Body of pancreas (tissue), 4 donors: Measurements from ENCODE around the gene STX3. TPM values are rescaled to one million over a fixed set of nuclear protein-coding genes. Genes with fewer than 3 reads are reported as not detected.

Experiments used
- ATAC-seq: fragments of 150-250 bp; one replicate; pipeline ENCODE4 v1.9.1; 2016
- DNase-seq, 4 donors: peaks; one replicate each; pipeline ENCODE4 v3.0.0-alpha.2; 2019
- H3K27ac ChIP-seq, 4 donors: fragments of 200-600 bp; sonication (generic); 1 replicate in 3 of 4; 2 replicates in 1 of 4; pipeline versions ENCODE4 v1.5.1 to v1.6.1; 2016 to 2019; ENCODE audit warnings: mild to moderate bottlenecking in 1 of 4, mixed read lengths in 1 of 4, moderate library complexity in 1 of 4
- H3K27me3 ChIP-seq, 2 donors: fragments of 200-600 bp; sonication (generic); one replicate each; pipeline ENCODE4 v1.6.0; 2016; ENCODE audit warnings: mild to moderate bottlenecking in 1 of 2
- H3K36me3 ChIP-seq, 2 donors: fragments of 200-600 bp; sonication (generic); replicated peaks in 1 of 2; 2 replicates each; pipeline ENCODE4 v1.5.1; 2016; ENCODE audit warnings: low read depth in 2 of 2; ENCODE audit not compliant: insufficient read depth in 1 of 2
- H3K4me1 ChIP-seq: fragments of 200-600 bp; sonication (generic); one replicate; pipeline ENCODE4 v1.6.0; 2016
- H3K4me3 ChIP-seq, 2 donors: fragments of 200-600 bp; sonication (generic); 1 replicate in 1 of 2; 2 replicates in 1 of 2; pipeline ENCODE4 v1.5.1; 2016 to 2019
- H3K9me3 ChIP-seq, 3 donors: fragments of 200-600 bp; sonication (generic); 1 replicate in 2 of 3; 2 replicates in 1 of 3; pipeline ENCODE4 v1.5.1; 2016
- POLR2A ChIP-seq, 3 donors: fragments of 450-650 bp; IDR thresholded peaks; one replicate each; pipeline ENCODE4 v1.6.1; 2016; ENCODE audit warnings: antibody characterized with exemption in 3 of 3, mild to moderate bottlenecking in 2 of 3
- WGBS, 2 donors: methylation state at CpG; one replicate each; pipeline ENCODE4 v1.1.5; 2017; 5-methylcytosine and 5-hydroxymethylcytosine counted together
- intact Hi-C: fragments of 100-400 bp; cut with DNase I; formaldehyde crosslinking; loops from one replicate; pipeline ENCODE4 v1.15.1; 2023
- total RNA-seq, 2 donors: library from RNA; depleted of rRNA; stranded (reverse); fragments of >200 nt; gene quantifications; one replicate each; pipeline ENCODE4 v1.1.0, GENCODE V29; 2016
- TF ChIP-seq, protein P1 (sequence below), 7 experiments: fragments of 450-650 bp in 4 of 7; fragments of 200-600 bp in 3 of 7; sonication (generic) in 3 of 7; IDR thresholded peaks; one replicate each; pipeline ENCODE4 v1.5.1; 2016 to 2019; ENCODE audit warnings: antibody characterized with exemption in 7 of 7

The STX3 gene
- total RNA-seq, 2 donors from 2014 or later, result 31.6 to 56.7 TPM

DNA sequence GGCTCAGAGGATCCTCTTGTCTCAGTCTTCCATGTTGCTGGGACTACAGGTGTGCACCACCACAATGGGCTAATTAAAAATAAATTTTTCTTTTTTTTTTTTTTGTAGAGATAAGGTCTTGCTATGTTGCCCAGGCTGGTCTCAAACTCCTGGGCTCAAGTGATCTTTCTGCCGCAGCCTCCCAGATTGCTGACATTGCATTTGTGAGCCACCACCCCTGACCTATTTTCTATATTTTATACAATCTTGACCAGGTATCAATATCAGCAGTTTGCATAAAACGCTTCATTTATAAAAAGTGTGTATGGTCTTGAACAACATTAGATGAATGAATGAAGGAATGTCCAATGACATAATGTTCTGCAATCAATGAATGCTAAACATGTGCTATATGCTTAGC is 9.1 kb upstream of the STX3 start:
- H3K4me1 ChIP-seq, result no peaks in the 10 kb centered on the region
- H3K36me3 ChIP-seq, result no peaks in the 10 kb centered on the region
- H3K27ac ChIP-seq, result no peak overlapping the region
- DNase-seq (no peak), ATAC-seq (no peak)
- 69 to 75% methylated on average over 2 of the region's 2 CpGs for WGBS, 2 donors
- no peaks in the 10 kb centered on the region for H3K27me3 ChIP-seq
- H3K4me3 ChIP-seq, result no peak overlapping the region
- H3K9me3 ChIP-seq, result no peaks in the 10 kb centered on the region
- intact Hi-C loops, result no loop called here
- TF ChIP-seq, protein P1, sequence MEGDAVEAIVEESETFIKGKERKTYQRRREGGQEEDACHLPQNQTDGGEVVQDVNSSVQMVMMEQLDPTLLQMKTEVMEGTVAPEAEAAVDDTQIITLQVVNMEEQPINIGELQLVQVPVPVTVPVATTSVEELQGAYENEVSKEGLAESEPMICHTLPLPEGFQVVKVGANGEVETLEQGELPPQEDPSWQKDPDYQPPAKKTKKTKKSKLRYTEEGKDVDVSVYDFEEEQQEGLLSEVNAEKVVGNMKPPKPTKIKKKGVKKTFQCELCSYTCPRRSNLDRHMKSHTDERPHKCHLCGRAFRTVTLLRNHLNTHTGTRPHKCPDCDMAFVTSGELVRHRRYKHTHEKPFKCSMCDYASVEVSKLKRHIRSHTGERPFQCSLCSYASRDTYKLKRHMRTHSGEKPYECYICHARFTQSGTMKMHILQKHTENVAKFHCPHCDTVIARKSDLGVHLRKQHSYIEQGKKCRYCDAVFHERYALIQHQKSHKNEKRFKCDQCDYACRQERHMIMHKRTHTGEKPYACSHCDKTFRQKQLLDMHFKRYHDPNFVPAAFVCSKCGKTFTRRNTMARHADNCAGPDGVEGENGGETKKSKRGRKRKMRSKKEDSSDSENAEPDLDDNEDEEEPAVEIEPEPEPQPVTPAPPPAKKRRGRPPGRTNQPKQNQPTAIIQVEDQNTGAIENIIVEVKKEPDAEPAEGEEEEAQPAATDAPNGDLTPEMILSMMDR (IDR thresholded peaks at IDR 0.05), result no peak
- TF ChIP-seq POLR2A (IDR thresholded peaks at IDR 0.05), result no peak

DNA sequence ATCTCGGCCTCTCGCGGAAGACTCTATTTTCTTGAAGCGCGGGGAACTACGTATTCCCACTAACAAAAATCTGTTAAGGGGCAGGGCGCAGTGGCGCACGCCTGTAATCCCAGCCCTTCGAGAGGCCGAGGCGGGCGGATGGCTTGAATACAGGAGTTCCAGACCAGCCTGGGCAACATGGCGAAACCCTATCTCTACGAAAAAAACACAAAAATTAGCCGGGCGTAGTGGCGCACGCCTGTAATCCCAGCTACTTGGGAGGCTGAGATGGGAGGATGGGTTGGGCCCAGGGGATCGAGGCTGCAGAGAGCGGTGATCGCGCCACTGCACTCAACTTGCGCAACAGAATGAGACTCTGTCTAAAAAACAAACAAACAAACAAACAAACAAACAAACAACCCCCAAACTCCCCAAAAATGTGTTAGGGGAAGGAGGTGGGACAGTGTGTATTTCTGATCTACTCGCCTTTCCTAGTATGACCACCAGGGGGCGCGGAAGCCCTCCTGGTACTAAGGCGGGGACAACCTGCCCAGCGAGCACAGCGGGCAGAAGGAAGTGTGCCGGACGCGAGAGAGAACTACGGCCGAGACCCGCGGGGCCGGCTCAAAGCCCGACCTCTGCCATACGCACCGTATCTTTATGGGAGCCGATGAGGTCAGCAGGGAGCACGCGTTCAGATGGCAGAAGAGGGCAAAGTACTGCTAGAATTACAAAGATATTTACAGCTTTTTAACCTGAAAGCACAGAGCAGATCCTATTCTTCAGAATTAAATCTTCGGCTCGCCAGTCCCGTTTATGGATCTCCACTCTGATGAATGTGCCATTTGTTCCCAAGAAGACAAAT is 1.3 kb upstream of the STX3 start:
- TF ChIP-seq, protein P1 (IDR thresholded peaks at IDR 0.05), result peak; percentile 90 to 97 (median 91)
- peak in 1 of 3 donors; percentile 12 for TF ChIP-seq POLR2A (IDR thresholded peaks at IDR 0.05)
- H3K4me3 ChIP-seq, result peak overlapping the region; percentile 53 to 81
- no peaks in the 10 kb centered on the region for H3K9me3 ChIP-seq
- no peaks in the 10 kb centered on the region for H3K27me3 ChIP-seq
- DNase-seq (peak; percentile 86 to 92 (median 88)), ATAC-seq (peak; percentile 62)
- intact Hi-C loops, result loop anchor here (5.0 kb wide), 1 partner anchor 48 kb away; no protein-coding TSS in a partner anchor
- 25 to 30% methylated on average over 37 to 47 of the region's 47 CpGs for WGBS, 2 donors
- H3K4me1 ChIP-seq, result peaks cover 31% of the 10 kb centered on the region
- H3K27ac ChIP-seq, result peak overlapping the region; percentile 96 to 98 (median 98)
- no peaks in the 10 kb centered on the region for H3K36me3 ChIP-seq

DNA sequence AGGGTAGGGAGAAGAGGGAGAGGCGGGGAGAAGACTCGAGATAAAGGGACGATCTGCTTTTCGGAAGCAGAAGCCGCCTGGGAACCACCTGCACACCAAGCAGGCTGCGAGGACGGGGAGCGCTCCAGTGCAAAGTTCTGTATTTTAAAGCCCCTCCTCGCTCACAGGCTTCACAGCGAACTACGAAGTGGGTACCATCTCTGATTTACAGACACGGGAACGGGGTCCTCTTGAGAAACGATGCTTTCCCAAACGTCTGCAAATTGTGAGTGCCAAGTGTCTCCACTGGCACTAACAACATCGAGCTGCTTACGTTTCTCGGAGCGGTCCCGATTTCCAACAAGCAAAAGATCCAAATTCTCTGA is 700 bp upstream of the STX3 start:
- Histone ChIP-seq H3K36me3 (no peaks in the 10 kb centered on the region), H3K27me3 (no peaks in the 10 kb centered on the region)

DNA sequence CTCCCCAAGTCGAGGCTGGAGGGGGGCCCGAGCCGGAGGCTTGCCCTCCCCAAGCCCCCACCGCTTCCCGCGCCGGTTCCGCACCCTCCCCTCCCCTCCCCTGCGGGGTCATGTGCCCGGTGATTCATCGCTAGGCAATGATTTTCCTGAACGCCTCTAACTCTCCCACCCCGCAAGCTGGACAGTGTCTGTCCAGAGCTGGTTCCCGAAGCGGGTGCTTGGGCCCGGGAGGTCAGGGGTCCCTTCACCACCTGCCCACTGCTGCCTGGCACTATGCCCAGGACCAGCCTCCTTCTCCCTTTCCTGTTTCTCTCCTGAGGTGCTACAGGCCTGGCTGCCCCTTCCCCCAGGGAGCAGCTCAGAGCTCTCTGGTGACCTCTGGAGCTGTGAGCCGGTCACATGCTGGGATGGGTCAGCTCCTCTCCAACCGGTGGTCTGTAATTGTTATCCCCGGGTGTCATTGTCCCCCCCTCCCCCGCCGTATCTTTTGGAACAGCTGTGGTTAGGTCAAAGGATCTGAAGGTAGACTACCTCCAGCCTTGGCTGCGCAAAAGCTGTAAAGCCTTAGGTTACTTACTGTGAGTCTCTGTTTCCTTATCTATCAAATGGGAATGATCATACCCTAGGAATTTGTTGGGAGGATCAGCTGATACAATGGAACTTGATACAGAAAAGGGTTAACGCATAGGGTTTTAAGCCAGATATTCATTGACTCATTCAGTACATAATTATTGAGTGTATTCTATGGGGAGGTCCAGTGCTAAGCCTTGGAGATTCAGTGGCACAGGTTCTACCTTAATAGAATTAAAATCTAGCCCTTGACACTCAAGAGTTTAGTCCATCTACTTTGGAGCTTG is 753 bp downstream of the STX3 start:
- ATAC-seq (peak; percentile 82), DNase-seq (peak; percentile 80 to 85 (median 82))
- peaks cover 42% of the 10 kb centered on the region for H3K4me1 ChIP-seq
- H3K27ac ChIP-seq, result peak overlapping the region; percentile 96 to 98 (median 98)
- no peaks in the 10 kb centered on the region for H3K27me3 ChIP-seq
- no peaks in the 10 kb centered on the region for H3K9me3 ChIP-seq
- no peaks in the 10 kb centered on the region for H3K36me3 ChIP-seq
- intact Hi-C loops, result no loop called here
- 2 to 3% methylated on average over 7 to 19 of the region's 23 CpGs for WGBS, 2 donors
- TF ChIP-seq, protein P1 (IDR thresholded peaks at IDR 0.05), result no peak
- peak in 2 of 3 donors; percentile 53 to 70 for TF ChIP-seq POLR2A (IDR thresholded peaks at IDR 0.05)
- peak overlapping the region; percentile 53 to 81 for H3K4me3 ChIP-seq

More for the DNA sequence above, 700 bp upstream of the STX3 start:
- WGBS, 2 donors, result 0 to 1% methylated on average over 20 of the region's 20 CpGs
- peak overlapping the region; percentile 53 to 81 for H3K4me3 ChIP-seq
- no peaks in the 10 kb centered on the region for H3K9me3 ChIP-seq
- DNase-seq, result peak in 3 of 4 donors; percentile 26 to 34 (median 31)
- H3K27ac ChIP-seq, result peak overlapping the region; percentile 96 to 98 (median 98)
- H3K4me1 ChIP-seq, result peaks cover 37% of the 10 kb centered on the region
- TF ChIP-seq, protein P1 (IDR thresholded peaks at IDR 0.05), result no peak
- no peak for TF ChIP-seq POLR2A (IDR thresholded peaks at IDR 0.05)
- intact Hi-C loops, result loop anchor here (5.0 kb wide), 1 partner anchor 48 kb away; no protein-coding TSS in a partner anchor
- no peak for ATAC-seq
